ENCODE data around the gene THAP4. TPM values are rescaled to one million over a fixed set of nuclear protein-coding genes. Genes with fewer than 3 reads are reported as not detected.

The THAP4 gene
- total RNA-seq, 1 donor from 2014 or later, result 53.1 TPM

DNA sequence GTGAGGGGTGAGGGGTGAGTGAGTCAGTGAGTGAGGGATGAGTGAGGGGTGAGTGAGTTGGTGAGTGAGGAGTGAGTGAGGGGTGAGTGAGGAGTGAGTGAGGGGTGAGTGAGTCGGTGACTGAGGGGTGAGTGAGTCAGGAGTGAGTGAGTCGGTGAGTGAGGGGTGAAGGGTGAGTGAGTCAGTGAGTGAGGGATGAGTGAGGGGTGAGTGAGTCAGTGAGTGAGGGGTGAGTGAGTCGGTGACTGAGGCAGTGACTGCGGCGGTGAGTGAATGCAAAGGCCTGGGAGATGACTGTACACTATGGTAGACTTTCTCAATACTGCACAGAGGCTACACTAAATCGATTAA is 16.6 kb downstream of the THAP4 start:
- intact Hi-C loops (cut with micrococcal nuclease), result no loop called here
- H3K9me3 Mint-ChIP-seq, result peaks cover 6% of the 10 kb centered on the region
- peak overlapping the region; percentile 78 for H3K27ac Mint-ChIP-seq
- H3K27me3 Mint-ChIP-seq (ENCODE audit: insufficient read depth), result no peaks in the 10 kb centered on the region
- peak overlapping the region; percentile 40 for H3K4me3 Mint-ChIP-seq
- H3K4me1 Mint-ChIP-seq (ENCODE audit: low read depth), result peaks cover 36% of the 10 kb centered on the region
- peaks cover 31% of the 10 kb centered on the region for H3K36me3 Mint-ChIP-seq (ENCODE audit: low read depth)
- DNase-seq (ENCODE audit: low spot score), result peak; percentile 14

DNA sequence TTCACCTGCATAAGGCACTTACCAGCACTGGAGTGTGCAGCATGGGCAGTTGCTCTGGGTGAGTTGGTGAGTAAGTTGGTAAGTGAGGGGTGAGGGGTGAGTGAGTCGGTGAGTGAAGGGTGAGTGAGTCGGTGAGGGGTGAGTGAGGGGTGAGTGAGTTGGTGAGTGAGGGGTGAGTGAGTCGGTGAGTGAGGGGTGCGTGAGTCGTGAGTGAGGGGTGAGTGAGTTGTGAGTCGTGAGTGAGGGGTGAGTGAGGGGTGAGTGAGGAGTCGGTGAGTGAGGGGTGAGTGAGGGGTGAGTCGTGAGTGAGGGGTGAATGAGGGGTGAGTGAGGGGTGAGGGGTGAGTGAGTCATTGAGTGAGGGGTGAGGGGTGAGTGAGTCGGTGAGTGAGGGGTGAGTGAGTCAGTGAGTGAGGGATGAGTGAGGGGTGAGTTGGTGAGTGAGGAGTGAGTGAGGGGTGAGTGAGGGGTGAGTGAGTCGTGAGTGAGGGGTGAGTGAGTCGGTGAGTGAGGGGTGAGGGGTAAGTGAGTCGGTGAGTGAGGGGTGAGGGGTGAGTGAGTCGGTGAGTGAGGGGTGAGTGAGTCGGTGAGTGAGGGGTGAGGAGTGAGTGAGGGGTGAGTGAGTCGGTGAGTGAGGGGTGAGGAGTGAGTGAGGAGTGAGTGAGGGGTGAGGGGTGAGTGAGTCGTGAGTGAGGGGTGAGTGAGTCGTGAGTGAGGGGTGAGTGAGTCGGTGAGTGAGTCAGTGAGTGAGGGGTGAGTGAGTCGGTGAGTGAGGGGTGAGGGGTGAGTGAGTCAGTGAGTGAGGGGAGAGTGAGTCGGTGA is 17.1 kb downstream of the THAP4 start:
- intact Hi-C loops (cut with micrococcal nuclease), result loop anchor here (10.0 kb wide), 1 partner anchor 1055 kb away; the partner anchor contains the start of genes DUSP28 and RNPEPL1
- H3K4me1 Mint-ChIP-seq (ENCODE audit: low read depth), result peaks cover 36% of the 10 kb centered on the region
- H3K27me3 Mint-ChIP-seq (ENCODE audit: insufficient read depth), result no peaks in the 10 kb centered on the region
- H3K27ac Mint-ChIP-seq, result peak overlapping the region; percentile 83
- H3K9me3 Mint-ChIP-seq, result peaks cover 6% of the 10 kb centered on the region
- H3K4me3 Mint-ChIP-seq, result peak overlapping the region; percentile 12
- DNase-seq (ENCODE audit: low spot score), result no peak
- peaks cover 31% of the 10 kb centered on the region for H3K36me3 Mint-ChIP-seq (ENCODE audit: low read depth)

GRCh38 chr2:241618829-241619228 is 18.1 kb downstream of the THAP4 start:
- Mint-ChIP-seq H3K27ac (peak overlapping the region; percentile 83), H3K27me3 (ENCODE audit: insufficient read depth) (no peaks in the 10 kb centered on the region), H3K36me3 (ENCODE audit: low read depth) (peaks cover 31% of the 10 kb centered on the region), H3K9me3 (peaks cover 6% of the 10 kb centered on the region), H3K4me1 (ENCODE audit: low read depth) (peaks cover 36% of the 10 kb centered on the region), H3K4me3 (no peak overlapping the region)
- intact Hi-C loops (cut with micrococcal nuclease), result loop anchor here (10.0 kb wide), 1 partner anchor 1054 kb away; the partner anchor contains the start of genes DUSP28 and RNPEPL1
- no peak for DNase-seq (ENCODE audit: low spot score)

- Mint-ChIP-seq H3K27me3 (ENCODE audit: insufficient read depth) (no peaks in the 10 kb centered on the region), H3K9me3 (peaks cover 6% of the 10 kb centered on the region), H3K4me3 (no peak overlapping the region), H3K27ac (peak overlapping the region; percentile 86), H3K4me1 (ENCODE audit: low read depth) (peaks cover 36% of the 10 kb centered on the region), H3K36me3 (ENCODE audit: low read depth) (peaks cover 28% of the 10 kb centered on the region)
- no peak for DNase-seq (ENCODE audit: low spot score)
- intact Hi-C loops (cut with micrococcal nuclease), result loop anchor here (10.0 kb wide), 1 partner anchor 1054 kb away; the partner anchor contains the start of genes DUSP28 and RNPEPL1
Observed at GRCh38 chr2:241618296-241618805, 18.6 kb downstream of the THAP4 start.

DNA sequence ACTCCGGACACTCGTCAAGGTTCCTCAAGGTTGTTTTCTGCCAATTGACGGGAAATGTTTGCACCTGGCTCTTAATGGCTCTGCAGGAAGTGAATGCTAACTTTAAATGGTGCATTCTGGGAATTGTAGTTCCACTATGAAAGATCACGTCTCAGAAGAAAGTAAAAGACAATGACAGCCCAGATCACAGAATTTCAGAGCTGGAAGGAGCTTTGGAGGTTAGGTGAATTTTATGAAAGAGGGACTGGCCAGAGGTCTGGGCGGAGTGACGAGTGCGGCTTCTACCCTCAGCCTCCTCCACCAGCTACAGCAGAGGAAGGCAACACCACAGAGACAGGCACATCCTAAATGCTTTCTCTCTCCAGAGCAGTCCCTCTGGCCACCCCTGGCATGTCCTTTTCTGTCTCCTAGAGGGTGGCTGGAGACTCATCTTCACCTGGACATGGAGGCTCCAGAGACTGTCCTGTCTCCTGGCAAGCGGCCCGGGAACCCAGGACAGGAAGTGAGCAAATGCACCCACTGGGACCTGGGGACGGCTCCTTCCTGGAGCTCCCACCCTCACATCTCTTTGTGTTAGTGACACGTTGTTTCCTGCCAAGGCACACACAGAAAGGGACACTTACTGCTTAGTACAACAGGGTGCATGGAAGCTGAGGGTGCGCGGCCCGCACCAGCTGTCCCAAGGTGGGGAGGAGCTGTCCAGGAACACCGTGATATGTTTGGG is 19.4 kb downstream of the THAP4 start:
- intact Hi-C loops (cut with micrococcal nuclease), result loop anchor here (1.0 to 10.0 kb wide), 4 partner anchors 19 to 1053 kb away; partner anchors contain the start of genes DTYMK, DUSP28, RNPEPL1 and STK25
- H3K27ac Mint-ChIP-seq, result peak overlapping the region; percentile 88

GRCh38 chr2:241616168-241617125 is 20.5 kb downstream of the THAP4 start:
- Mint-ChIP-seq H3K36me3 (ENCODE audit: low read depth) (peaks cover 30% of the 10 kb centered on the region), H3K4me1 (ENCODE audit: low read depth) (peaks cover 34% of the 10 kb centered on the region), H3K27ac (peak overlapping the region; percentile 77), H3K4me3 (peak overlapping the region; percentile 53), H3K9me3 (peaks cover 6% of the 10 kb centered on the region), H3K27me3 (ENCODE audit: insufficient read depth) (no peaks in the 10 kb centered on the region)
- intact Hi-C loops (cut with micrococcal nuclease), result loop anchor here (1.0 to 10.0 kb wide), 4 partner anchors 20 to 1052 kb away; partner anchors contain the start of genes DTYMK, DUSP28, RNPEPL1 and STK25
- no peak for DNase-seq (ENCODE audit: low spot score)

More for the DNA sequence above, 19.4 kb downstream of the THAP4 start:
- H3K36me3 Mint-ChIP-seq (ENCODE audit: low read depth), result peaks cover 28% of the 10 kb centered on the region
- H3K9me3 Mint-ChIP-seq, result peaks cover 6% of the 10 kb centered on the region
- peak overlapping the region; percentile 85 for H3K4me3 Mint-ChIP-seq
- H3K4me1 Mint-ChIP-seq (ENCODE audit: low read depth), result peaks cover 36% of the 10 kb centered on the region
- peak; percentile 31 for DNase-seq (ENCODE audit: low spot score)
- H3K27me3 Mint-ChIP-seq (ENCODE audit: insufficient read depth), result no peaks in the 10 kb centered on the region

- H3K27me3 Mint-ChIP-seq (ENCODE audit: insufficient read depth), result no peaks in the 10 kb centered on the region
- H3K9me3 Mint-ChIP-seq, result peaks cover 3% of the 10 kb centered on the region
- intact Hi-C loops (cut with micrococcal nuclease), result loop anchor here (2.0 to 10.0 kb wide), 2 partner anchors 71 to 1051 kb away; partner anchors contain the start of genes DTYMK, DUSP28 and RNPEPL1
- peaks cover 31% of the 10 kb centered on the region for H3K4me1 Mint-ChIP-seq (ENCODE audit: low read depth)
- peaks cover 26% of the 10 kb centered on the region for H3K36me3 Mint-ChIP-seq (ENCODE audit: low read depth)
- H3K27ac Mint-ChIP-seq, result peak overlapping the region; percentile 77
- peak overlapping the region; percentile 53 for H3K4me3 Mint-ChIP-seq
- DNase-seq (ENCODE audit: low spot score), result no peak
Observed at GRCh38 chr2:241615522-241616052, 21.4 kb downstream of the THAP4 start.

DNA sequence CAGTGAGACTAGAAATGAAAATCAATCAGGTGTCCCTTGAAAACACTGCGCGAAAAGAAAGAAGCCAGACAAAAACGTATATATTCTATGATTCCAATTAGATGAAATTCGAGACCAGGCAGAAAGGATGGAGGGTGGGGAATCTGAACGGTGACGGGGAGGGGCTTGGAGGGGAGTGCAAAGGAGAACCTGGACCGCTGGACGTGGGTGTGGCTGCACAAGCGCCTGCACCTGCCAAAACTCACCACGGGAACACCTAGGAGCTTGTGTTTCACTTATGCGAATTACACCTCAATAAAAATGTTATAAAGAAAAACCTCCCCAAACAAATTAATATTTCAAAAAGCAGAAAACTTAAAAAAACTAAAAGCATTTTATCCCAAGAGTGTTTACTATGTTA is 21.9 kb downstream of the THAP4 start:
- H3K9me3 Mint-ChIP-seq, result no peaks in the 10 kb centered on the region

DNA sequence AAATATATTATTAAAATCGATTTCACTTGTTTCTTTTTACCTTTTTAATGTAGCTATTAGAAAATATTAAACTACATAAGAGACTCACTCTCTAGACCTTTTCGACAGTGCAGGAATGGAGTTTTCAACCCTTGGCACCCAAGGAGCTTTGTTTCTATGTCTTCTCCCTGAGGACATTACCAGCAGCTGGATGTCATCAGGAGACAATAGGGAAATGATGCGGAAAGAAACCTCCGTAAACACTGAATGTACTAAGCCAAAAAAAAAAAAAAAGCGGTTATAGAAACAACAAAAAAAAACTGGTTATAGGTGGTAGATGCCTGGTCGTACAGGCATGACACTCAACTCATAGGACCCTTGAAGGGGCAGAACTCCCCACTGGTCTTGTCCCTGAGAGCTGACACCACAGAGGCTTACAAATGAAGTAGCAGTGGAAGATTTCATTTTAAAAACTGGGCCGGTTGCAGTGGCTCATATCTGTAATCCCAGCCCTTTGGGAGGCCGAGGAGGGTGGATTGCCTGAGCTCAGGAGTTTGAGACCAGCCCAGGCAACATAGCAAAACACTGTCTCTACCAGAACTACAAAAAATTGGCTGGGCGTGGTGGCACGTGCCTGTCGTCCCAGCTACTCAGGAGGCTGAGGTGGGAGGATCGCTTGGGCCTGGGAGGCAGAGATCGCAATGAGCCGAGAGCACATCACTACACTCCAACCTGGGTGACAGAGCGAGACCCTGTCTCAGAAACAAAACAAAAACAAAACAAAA is 23.8 kb downstream of the THAP4 start:
- peaks cover 20% of the 10 kb centered on the region for H3K36me3 Mint-ChIP-seq (ENCODE audit: low read depth)
- no peaks in the 10 kb centered on the region for H3K27me3 Mint-ChIP-seq (ENCODE audit: insufficient read depth)
- H3K9me3 Mint-ChIP-seq, result no peaks in the 10 kb centered on the region
- no peak overlapping the region for H3K4me3 Mint-ChIP-seq
- intact Hi-C loops (cut with micrococcal nuclease), result loop anchor here (5.0 to 10.0 kb wide), 3 partner anchors 269 to 1048 kb away; partner anchors contain the start of genes DUSP28 and RNPEPL1
- no peak overlapping the region for H3K27ac Mint-ChIP-seq
- H3K4me1 Mint-ChIP-seq (ENCODE audit: low read depth), result peaks cover 36% of the 10 kb centered on the region
- DNase-seq (ENCODE audit: low spot score), result no peak

More for the DNA sequence above, 21.9 kb downstream of the THAP4 start:
- intact Hi-C loops (cut with micrococcal nuclease), result loop anchor here (10.0 kb wide), 1 partner anchor 1050 kb away; the partner anchor contains the start of genes DUSP28 and RNPEPL1
- peaks cover 30% of the 10 kb centered on the region for H3K4me1 Mint-ChIP-seq (ENCODE audit: low read depth)
- DNase-seq (ENCODE audit: low spot score), result no peak
- H3K36me3 Mint-ChIP-seq (ENCODE audit: low read depth), result peaks cover 24% of the 10 kb centered on the region
- no peak overlapping the region for H3K27ac Mint-ChIP-seq
- H3K4me3 Mint-ChIP-seq, result no peak overlapping the region
- no peaks in the 10 kb centered on the region for H3K27me3 Mint-ChIP-seq (ENCODE audit: insufficient read depth)

GRCh38 chr2:241612156-241613016 is 24.6 kb downstream of the THAP4 start:
- no peaks in the 10 kb centered on the region for H3K27me3 Mint-ChIP-seq (ENCODE audit: insufficient read depth)
- DNase-seq (ENCODE audit: low spot score), result no peak
- H3K36me3 Mint-ChIP-seq (ENCODE audit: low read depth), result peaks cover 19% of the 10 kb centered on the region
- H3K27ac Mint-ChIP-seq, result peak overlapping the region; percentile 15
- no peaks in the 10 kb centered on the region for H3K9me3 Mint-ChIP-seq
- peaks cover 28% of the 10 kb centered on the region for H3K4me1 Mint-ChIP-seq (ENCODE audit: low read depth)
- intact Hi-C loops (cut with micrococcal nuclease), result loop anchor here (5.0 to 10.0 kb wide), 3 partner anchors 270 to 1048 kb away; partner anchors contain the start of genes DUSP28 and RNPEPL1
- H3K4me3 Mint-ChIP-seq, result no peak overlapping the region
